Mucosa of rectum (tissue), 2 donors: ENCODE data around the gene PPP2R2C.

Source experiments
- H3K27ac ChIP-seq, 2 donors: one replicate each; pipeline ENCODE4 v1.7.0; 2013; ENCODE audit warnings: inconsistent platforms in 2 of 2, low read depth in 2 of 2, low read length in 2 of 2
- H3K27me3 ChIP-seq, 2 donors: one replicate each; pipeline ENCODE4 v1.7.0; 2013; ENCODE audit warnings: low read length in 2 of 2; ENCODE audit not compliant: control insufficient read depth in 2 of 2, insufficient read depth in 2 of 2
- H3K36me3 ChIP-seq, 2 donors: one replicate each; pipeline ENCODE4 v1.7.0; 2013; ENCODE audit warnings: low read length in 2 of 2; ENCODE audit not compliant: control insufficient read depth in 2 of 2, insufficient read depth in 2 of 2
- H3K4me1 ChIP-seq, 2 donors: one replicate each; pipeline ENCODE4 v1.7.0; 2013; ENCODE audit warnings: low read length in 2 of 2, mild to moderate bottlenecking in 1 of 2; ENCODE audit not compliant: control insufficient read depth in 2 of 2, insufficient read depth in 2 of 2
- H3K4me3 ChIP-seq, 2 donors: one replicate each; pipeline ENCODE4 v1.7.0; 2013; ENCODE audit warnings: low read length in 2 of 2
- H3K9ac ChIP-seq, 2 donors: one replicate each; pipeline ENCODE4 v1.7.0; 2013; ENCODE audit warnings: low read length in 2 of 2, low read depth in 1 of 2, mild to moderate bottlenecking in 1 of 2
- H3K9me3 ChIP-seq, 2 donors: one replicate each; pipeline ENCODE4 v1.7.0; 2013; ENCODE audit warnings: low read length in 2 of 2; ENCODE audit not compliant: control insufficient read depth in 2 of 2
- donor health status: healthy.
- donor health status: Normal muscosa, but diverticular disease.

PPP2R2C gene

DNA sequence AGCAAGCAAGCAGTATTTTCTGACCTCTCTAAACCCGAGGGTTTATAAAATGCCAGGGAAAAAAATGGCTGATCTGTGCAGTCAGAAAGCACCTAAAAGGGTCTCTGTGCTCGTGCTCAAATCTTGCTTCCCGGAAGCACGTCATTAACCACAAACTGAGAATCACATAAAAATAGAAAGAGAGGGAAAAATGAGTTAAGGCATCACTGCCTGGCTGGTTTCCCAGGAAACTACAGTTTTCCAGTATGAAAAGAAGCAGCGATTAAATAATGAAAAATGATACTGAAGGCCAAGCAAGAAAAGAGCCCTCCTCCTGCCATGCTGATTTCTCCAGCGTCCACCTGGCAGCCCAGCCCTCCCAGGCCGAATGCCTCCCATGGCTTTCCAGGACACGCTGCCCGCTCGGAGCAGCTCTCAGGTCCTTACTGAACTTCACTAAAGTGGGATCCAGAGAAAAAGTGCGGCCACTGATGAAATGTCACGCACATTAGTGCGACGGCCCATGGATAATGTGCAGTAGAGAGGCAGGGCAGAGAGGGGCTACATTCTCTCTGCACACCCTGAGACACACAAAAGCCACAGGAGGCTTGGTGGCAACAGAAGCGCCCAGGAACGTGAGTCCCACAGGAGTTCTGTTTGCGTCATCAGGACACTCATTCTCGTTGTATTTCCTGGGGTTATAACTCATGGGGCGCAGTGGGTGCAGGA is 122.4 kb downstream of the PPP2R2C start:
- Histone ChIP-seq H3K9ac (no peak overlapping the region), H3K27ac (no peak overlapping the region), H3K4me1 (no peaks in the 10 kb centered on the region), H3K9me3 (no peaks in the 10 kb centered on the region), H3K27me3 (no peaks in the 10 kb centered on the region), H3K36me3 (no peaks in the 10 kb centered on the region), H3K4me3 (no peak overlapping the region)

DNA sequence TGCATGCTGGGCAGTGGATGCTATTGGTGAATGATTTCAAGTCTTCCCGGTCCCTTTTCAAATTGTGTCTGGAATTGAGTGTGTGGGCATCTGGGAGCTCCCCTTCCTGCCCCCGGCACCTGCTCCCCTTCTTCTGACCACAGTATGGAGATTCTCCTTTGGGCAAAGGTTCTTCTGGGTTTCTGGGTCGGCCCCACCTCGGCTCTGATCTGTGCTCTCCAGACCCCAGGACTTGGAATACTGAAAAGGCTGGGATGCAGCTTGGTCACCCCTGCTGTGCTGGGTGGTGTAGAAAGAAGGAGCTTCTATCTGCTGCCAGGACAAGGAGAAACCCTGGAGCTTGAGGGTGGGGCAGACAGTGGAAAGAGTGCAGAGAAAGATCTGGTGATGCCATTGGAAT is 124.0 kb downstream of the PPP2R2C start:
- Histone ChIP-seq H3K4me1 (no peaks in the 10 kb centered on the region), H3K4me3 (no peak overlapping the region), H3K27me3 (no peaks in the 10 kb centered on the region), H3K9me3 (no peaks in the 10 kb centered on the region), H3K27ac (no peak overlapping the region), H3K36me3 (no peaks in the 10 kb centered on the region), H3K9ac (no peak overlapping the region)

DNA sequence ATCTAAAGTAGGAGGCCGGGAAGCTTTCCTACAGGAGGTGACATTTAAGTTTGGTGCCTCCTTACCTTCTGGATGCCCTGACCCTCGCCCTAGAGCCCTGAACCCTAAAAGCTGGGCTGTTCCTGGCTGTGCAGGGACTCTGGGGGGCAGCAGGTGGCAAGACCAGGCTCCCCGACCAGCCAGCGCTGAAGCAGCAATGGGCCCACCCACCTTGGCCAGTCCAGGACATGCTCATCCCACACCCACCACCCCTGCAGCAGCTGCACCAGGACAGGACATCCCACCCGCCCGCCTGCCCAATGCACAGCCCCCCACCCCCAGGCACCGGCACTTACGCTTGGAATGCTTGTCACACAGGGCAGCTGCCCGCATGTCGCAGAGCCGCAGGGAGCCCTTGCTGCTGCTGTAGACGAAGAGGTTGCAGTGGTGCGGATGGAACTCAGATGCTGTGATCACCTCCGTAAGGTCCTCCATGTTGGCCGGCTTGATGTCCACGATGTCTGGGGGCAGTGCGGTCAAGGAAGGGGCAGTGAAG is 124.8 kb downstream of the PPP2R2C start:
- Histone ChIP-seq H3K27me3 (peaks cover 0 to 2% of the 10 kb centered on the region in 2 donors), H3K4me3 (no peak overlapping the region), H3K9ac (no peak overlapping the region), H3K27ac (no peak overlapping the region), H3K4me1 (no peaks in the 10 kb centered on the region), H3K36me3 (no peaks in the 10 kb centered on the region), H3K9me3 (no peaks in the 10 kb centered on the region)

DNA sequence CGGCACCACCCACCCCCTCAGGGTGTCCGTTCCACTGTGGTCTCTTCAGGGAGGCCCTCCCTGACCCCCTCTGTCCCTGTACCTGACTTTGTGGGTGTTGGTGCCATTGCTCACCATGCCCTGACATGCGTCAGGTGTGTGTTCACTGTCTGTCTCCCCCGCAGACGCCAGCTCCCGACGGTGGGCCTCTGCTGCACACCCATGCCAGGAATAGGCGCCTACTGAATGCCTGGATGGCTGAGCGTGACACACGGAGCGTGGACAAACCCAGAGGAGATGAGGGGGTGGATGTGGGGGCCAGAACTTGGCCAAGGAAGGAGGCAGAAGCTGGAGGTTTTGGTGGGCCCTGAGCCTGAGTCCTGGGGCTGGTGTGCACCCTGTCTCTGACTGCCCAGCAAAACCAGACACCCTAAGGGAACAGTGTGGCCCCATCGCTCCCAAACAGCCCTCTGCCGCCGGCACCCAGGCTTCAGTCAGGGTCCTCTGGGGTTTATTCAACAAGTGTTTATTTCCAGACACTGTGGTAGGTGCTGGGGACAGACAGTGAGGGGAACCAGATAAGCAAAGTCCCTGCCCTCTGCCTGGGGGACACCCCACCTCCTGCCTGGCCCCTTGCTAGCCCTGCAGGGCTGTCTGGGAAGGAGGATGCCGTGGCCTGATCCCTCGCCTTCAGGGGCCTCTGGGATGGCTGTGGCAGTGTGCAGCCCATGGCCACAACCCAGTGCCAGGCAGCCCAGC is 125.9 kb downstream of the PPP2R2C start:
- Histone ChIP-seq H3K36me3 (no peaks in the 10 kb centered on the region), H3K27ac (no peak overlapping the region), H3K9ac (no peak overlapping the region), H3K9me3 (no peaks in the 10 kb centered on the region), H3K4me3 (no peak overlapping the region), H3K4me1 (no peaks in the 10 kb centered on the region), H3K27me3 (peaks cover 0 to 2% of the 10 kb centered on the region in 2 donors)

GRCh38 chr4:6345866-6346265 is 126.5 kb downstream of the PPP2R2C start:
- no peak overlapping the region for H3K4me3 ChIP-seq
- no peaks in the 10 kb centered on the region for H3K36me3 ChIP-seq
- H3K27me3 ChIP-seq: peaks cover 2 to 3% of the 10 kb centered on the region in 2 donors
- no peak overlapping the region for H3K9ac ChIP-seq
- no peak overlapping the region for H3K27ac ChIP-seq
- H3K9me3 ChIP-seq: no peaks in the 10 kb centered on the region
- no peaks in the 10 kb centered on the region for H3K4me1 ChIP-seq

DNA sequence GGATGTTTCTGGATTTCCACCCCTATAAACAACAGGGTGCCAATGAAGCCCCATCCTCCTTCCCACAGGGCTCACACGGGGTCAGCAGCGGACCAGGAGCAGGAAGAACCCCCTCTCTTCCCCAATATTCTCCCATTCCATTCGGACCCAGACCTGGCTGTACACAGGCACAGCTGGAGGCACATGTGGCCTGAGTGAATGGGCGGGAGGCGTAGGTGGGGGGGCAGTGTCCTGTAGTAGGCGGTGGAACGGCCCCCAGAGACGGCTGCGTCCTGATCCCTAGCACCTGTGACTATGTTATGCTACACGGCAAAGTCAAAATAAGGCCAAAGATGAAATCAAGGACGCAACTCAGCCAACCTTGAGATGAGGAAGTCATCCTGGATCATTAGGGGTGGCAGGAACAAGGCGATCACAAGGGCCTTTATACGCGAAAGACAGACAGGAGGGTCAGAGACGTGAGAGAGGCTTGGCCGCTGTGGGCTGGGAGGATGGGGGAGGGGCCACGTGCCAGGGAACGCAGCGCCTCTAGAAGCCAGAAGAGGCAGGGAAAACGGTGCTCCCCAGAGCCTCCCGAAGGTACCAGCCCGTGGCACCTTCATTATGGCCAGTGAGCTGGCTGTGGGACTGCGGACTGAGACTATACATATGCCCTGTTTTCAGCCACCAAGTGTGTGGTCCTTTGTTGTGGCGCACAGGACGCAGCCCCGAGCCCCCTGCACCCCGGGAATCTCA is 127.2 kb downstream of the PPP2R2C start:
- Histone ChIP-seq H3K4me3 (no peak overlapping the region), H3K9ac (no peak overlapping the region), H3K27me3 (peaks cover 2 to 3% of the 10 kb centered on the region in 2 donors)

GRCh38 chr4:6343939-6344408 is 128.4 kb downstream of the PPP2R2C start:
- Histone ChIP-seq H3K9me3 (no peaks in the 10 kb centered on the region), H3K36me3 (no peaks in the 10 kb centered on the region), H3K27me3 (peaks cover 2 to 5% of the 10 kb centered on the region in 2 donors), H3K27ac (no peak overlapping the region), H3K9ac (no peak overlapping the region), H3K4me1 (no peaks in the 10 kb centered on the region), H3K4me3 (no peak overlapping the region)

More for the DNA sequence above, 127.2 kb downstream of the PPP2R2C start:
- Histone ChIP-seq H3K9me3 (no peaks in the 10 kb centered on the region), H3K36me3 (no peaks in the 10 kb centered on the region), H3K27ac (no peak overlapping the region), H3K4me1 (no peaks in the 10 kb centered on the region)

DNA sequence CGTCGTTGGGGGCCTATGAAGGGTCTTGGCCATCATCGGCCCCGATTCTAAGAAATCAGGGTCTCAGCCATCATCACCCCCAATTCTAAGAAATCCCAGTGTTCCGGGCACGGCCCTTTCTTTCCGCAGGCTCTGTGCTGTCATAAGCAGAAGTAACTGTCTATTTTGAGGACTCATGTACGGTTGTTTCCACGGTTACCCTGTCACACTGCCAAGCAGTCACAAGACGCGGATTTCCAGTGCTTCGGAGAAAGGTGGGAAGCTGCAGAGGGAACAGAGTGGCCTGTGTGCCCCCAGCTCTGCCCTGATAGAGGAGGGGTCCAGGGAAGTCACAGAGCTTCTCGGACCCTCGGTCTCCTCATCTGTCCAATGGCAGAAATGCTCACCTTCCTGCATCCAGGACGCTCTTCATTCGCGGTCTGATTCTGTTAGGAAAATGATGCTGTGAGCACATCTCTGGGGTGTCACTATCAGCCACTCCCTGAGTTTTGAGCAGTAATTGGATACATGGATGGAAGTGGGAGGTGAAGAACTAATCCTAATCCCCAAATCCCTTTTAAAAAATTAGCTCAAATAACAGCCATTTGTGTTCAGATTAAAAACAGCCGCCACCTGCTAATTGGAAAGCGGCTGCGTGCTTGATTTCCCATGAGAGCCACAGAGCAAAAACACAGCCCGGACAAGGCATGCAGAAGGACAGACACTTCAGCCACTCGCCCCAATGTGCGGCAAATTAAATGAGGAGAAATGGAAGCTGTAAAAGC is 129.7 kb downstream of the PPP2R2C start:
- no peaks in the 10 kb centered on the region for H3K4me1 ChIP-seq
- H3K27ac ChIP-seq: no peak overlapping the region
- H3K36me3 ChIP-seq: no peaks in the 10 kb centered on the region
- H3K9ac ChIP-seq: no peak overlapping the region
- no peaks in the 10 kb centered on the region for H3K9me3 ChIP-seq
- H3K27me3 ChIP-seq: peaks cover 5 to 7% of the 10 kb centered on the region in 2 donors
- no peak overlapping the region for H3K4me3 ChIP-seq

DNA sequence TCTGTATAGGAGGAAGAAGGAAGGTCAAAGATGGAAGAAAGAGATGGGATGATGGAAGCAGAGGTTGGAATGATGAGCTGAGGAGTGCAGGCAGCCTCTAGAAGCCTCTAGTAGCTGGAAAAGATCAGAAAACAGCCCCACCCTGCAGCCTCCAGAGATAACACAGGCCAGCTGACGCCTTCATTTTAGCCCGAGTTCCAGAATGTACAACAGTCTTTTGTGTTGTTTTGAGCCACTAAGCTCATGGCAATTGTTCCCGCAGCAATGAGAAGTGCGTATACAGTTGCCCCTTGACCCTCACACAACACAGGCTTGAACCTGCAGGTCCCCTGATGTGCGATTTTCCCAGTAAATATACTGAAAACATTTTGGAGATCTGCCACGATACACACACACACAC is 130.7 kb downstream of the PPP2R2C start:
- no peak overlapping the region for H3K9ac ChIP-seq
- no peak overlapping the region for H3K27ac ChIP-seq
- no peaks in the 10 kb centered on the region for H3K9me3 ChIP-seq
- H3K27me3 ChIP-seq: peaks cover 5 to 13% of the 10 kb centered on the region in 2 donors
- H3K36me3 ChIP-seq: no peaks in the 10 kb centered on the region
- no peak overlapping the region for H3K4me3 ChIP-seq
- H3K4me1 ChIP-seq: no peaks in the 10 kb centered on the region
